Esophagus squamous epithelium (tissue), 4 donors: ENCODE data around the gene TIAM2.

ENCODE experiments used
- POLR2A ChIP-seq, 4 donors: fragments of 450-650 bp; IDR thresholded peaks; one replicate each; pipeline ENCODE4 v1.6.1; 2017; ENCODE audit warnings: antibody characterized with exemption in 4 of 4, mild to moderate bottlenecking in 4 of 4, moderate library complexity in 3 of 4
- TF ChIP-seq, protein P1 (sequence below), 6 experiments: fragments of 450-650 bp in 4 of 6; fragments of 200-600 bp in 2 of 6; sonication (generic) in 2 of 6; IDR thresholded peaks; one replicate each; pipeline ENCODE4 v1.5.1; 2016 to 2019; ENCODE audit warnings: antibody characterized with exemption in 6 of 6, mild to moderate bottlenecking in 4 of 6, moderate library complexity in 4 of 6

DNA sequence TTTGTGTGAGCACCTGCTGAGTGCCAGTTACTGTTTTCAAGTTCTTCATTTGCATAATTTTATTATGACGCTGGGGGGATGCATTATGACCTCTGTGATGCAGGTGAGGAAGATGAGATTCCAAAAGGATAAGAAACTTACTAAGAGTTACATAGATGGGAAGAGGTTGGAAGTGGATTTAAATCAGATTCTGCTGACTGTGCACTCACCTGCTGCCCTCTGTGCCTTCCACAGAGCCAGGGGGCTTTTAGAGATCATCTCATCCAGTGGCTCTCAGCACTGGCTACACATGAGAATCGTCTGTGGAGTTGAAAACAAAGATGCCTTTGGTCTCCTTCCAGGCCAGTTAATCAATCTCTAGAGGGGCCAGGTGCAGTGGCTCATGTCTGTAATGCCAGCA, 47.9 kb downstream of the TIAM2 start:
- TF ChIP-seq, protein P1, sequence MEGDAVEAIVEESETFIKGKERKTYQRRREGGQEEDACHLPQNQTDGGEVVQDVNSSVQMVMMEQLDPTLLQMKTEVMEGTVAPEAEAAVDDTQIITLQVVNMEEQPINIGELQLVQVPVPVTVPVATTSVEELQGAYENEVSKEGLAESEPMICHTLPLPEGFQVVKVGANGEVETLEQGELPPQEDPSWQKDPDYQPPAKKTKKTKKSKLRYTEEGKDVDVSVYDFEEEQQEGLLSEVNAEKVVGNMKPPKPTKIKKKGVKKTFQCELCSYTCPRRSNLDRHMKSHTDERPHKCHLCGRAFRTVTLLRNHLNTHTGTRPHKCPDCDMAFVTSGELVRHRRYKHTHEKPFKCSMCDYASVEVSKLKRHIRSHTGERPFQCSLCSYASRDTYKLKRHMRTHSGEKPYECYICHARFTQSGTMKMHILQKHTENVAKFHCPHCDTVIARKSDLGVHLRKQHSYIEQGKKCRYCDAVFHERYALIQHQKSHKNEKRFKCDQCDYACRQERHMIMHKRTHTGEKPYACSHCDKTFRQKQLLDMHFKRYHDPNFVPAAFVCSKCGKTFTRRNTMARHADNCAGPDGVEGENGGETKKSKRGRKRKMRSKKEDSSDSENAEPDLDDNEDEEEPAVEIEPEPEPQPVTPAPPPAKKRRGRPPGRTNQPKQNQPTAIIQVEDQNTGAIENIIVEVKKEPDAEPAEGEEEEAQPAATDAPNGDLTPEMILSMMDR (IDR thresholded peaks at IDR 0.05) = no peak
- no peak for TF ChIP-seq POLR2A (IDR thresholded peaks at IDR 0.05)
